ENCODE results near the gene LUC7L. TPM values are rescaled to one million over a fixed set of nuclear protein-coding genes. Genes with fewer than 3 reads are reported as not detected.
"Not testable (repeated sequence)": the region's sequence is repeated elsewhere in the genome, so short reads cannot be mapped to it uniquely, and the experiment has no call there.

The LUC7L gene
- total RNA-seq, 6 experiments from 2014 or later, result 18.9 to 30.2 (median 20.4) TPM

DNA sequence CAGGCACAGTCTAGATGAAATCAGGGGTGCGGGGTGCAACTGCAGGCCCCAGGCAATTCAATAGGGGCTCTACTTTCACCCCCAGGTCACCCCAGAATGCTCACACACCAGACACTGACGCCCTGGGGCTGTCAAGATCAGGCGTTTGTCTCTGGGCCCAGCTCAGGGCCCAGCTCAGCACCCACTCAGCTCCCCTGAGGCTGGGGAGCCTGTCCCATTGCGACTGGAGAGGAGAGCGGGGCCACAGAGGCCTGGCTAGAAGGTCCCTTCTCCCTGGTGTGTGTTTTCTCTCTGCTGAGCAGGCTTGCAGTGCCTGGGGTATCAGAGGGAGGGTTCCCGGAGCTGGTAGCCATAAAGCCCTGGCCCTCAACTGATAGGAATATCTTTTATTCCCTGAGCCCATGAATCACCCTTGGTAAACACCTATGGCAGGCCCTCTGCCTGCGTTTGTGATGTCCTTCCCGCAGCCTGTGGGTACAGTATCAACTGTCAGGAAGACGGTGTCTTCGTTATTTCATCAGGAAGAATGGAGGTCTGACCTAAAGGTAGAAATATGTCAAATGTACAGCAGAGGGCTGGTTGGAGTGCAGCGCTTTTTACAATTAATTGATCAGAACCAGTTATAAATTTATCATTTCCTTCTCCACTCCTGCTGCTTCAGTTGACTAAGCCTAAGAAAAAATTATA lies 51.1 kb downstream of the LUC7L start:
- Histone ChIP-seq H3K9me3 (no peaks in the 10 kb centered on the region), H3K27me3 (peaks cover 0 to 16% of the 10 kb centered on the region in 2 donors), H3K4me3 (no peak overlapping the region), H3K27ac (no peak overlapping the region), H3K4me1 (peaks cover 0 to 16% (median 4%) of the 10 kb centered on the region in 4 donors), H3K36me3 (no peaks in the 10 kb centered on the region)
- DNase-seq (no peak), ATAC-seq (no peak)
- WGBS (ENCODE audit: insufficient coverage, low coverage, low lambda C conversion rate, missing lambda C conversion rate), result 59% methylated on average over 5 of the region's 11 CpGs
- TF ChIP-seq, protein P1, sequence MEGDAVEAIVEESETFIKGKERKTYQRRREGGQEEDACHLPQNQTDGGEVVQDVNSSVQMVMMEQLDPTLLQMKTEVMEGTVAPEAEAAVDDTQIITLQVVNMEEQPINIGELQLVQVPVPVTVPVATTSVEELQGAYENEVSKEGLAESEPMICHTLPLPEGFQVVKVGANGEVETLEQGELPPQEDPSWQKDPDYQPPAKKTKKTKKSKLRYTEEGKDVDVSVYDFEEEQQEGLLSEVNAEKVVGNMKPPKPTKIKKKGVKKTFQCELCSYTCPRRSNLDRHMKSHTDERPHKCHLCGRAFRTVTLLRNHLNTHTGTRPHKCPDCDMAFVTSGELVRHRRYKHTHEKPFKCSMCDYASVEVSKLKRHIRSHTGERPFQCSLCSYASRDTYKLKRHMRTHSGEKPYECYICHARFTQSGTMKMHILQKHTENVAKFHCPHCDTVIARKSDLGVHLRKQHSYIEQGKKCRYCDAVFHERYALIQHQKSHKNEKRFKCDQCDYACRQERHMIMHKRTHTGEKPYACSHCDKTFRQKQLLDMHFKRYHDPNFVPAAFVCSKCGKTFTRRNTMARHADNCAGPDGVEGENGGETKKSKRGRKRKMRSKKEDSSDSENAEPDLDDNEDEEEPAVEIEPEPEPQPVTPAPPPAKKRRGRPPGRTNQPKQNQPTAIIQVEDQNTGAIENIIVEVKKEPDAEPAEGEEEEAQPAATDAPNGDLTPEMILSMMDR (IDR thresholded peaks at IDR 0.05), result no peak
- intact Hi-C loops (cut with DNase I), result no loop called here

DNA sequence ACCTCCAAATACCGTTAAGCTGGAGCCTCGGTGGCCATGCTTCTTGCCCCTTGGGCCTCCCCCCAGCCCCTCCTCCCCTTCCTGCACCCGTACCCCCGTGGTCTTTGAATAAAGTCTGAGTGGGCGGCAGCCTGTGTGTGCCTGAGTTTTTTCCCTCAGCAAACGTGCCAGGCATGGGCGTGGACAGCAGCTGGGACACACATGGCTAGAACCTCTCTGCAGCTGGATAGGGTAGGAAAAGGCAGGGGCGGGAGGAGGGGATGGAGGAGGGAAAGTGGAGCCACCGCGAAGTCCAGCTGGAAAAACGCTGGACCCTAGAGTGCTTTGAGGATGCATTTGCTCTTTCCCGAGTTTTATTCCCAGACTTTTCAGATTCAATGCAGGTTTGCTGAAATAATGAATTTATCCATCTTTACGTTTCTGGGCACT lies 51.8 kb downstream of the LUC7L start:
- H3K9me3 ChIP-seq, result no peaks in the 10 kb centered on the region
- TF ChIP-seq POLR2A (IDR thresholded peaks at IDR 0.05), result no peak
- TF ChIP-seq, protein P1 (IDR thresholded peaks at IDR 0.05), result no peak
- no peak overlapping the region for H3K27ac ChIP-seq
- peaks cover 0 to 16% (median 4%) of the 10 kb centered on the region in 4 donors for H3K4me1 ChIP-seq
- H3K27me3 ChIP-seq, result peaks cover 0 to 16% of the 10 kb centered on the region in 2 donors
- H3K36me3 ChIP-seq, result no peaks in the 10 kb centered on the region
- intact Hi-C loops (cut with DNase I), result no loop called here
- no peak for ATAC-seq
- DNase-seq, result no peak
- WGBS (ENCODE audit: insufficient coverage, low coverage, low lambda C conversion rate, missing lambda C conversion rate), result 5% methylated on average over 8 of the region's 13 CpGs
- no peak overlapping the region for H3K4me3 ChIP-seq

DNA sequence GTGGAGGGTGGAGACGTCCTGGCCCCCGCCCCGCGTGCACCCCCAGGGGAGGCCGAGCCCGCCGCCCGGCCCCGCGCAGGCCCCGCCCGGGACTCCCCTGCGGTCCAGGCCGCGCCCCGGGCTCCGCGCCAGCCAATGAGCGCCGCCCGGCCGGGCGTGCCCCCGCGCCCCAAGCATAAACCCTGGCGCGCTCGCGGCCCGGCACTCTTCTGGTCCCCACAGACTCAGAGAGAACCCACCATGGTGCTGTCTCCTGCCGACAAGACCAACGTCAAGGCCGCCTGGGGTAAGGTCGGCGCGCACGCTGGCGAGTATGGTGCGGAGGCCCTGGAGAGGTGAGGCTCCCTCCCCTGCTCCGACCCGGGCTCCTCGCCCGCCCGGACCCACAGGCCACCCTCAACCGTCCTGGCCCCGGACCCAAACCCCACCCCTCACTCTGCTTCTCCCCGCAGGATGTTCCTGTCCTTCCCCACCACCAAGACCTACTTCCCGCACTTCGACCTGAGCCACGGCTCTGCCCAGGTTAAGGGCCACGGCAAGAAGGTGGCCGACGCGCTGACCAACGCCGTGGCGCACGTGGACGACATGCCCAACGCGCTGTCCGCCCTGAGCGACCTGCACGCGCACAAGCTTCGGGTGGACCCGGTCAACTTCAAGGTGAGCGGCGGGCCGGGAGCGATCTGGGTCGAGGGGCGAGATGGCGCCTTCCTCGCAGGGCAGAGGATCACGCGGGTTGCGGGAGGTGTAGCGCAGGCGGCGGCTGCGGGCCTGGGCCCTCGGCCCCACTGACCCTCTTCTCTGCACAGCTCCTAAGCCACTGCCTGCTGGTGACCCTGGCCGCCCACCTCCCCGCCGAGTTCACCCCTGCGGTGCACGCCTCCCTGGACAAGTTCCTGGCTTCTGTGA lies 52.5 kb downstream of the LUC7L start, which contains the start of gene HBA1:
Gene HBA1, plus strand, starts transcription at position 204 of the 906 bp plus-strand sequence. Its CDS starts 37 bp downstream, at position 241.
- intact Hi-C loops (cut with DNase I); H3K27ac ChIP-seq; H3K36me3 ChIP-seq; ATAC-seq; DNase-seq; H3K4me3 ChIP-seq; H3K9me3 ChIP-seq: not testable (repeated sequence)
- peaks cover 0 to 16% (median 4%) of the 10 kb centered on the region in 4 donors for H3K4me1 ChIP-seq
- H3K27me3 ChIP-seq, result peaks cover 0 to 16% of the 10 kb centered on the region in 2 donors
- WGBS (ENCODE audit: insufficient coverage, low coverage, low lambda C conversion rate, missing lambda C conversion rate), result 0% methylated on average over 10 of the region's 88 CpGs

DNA sequence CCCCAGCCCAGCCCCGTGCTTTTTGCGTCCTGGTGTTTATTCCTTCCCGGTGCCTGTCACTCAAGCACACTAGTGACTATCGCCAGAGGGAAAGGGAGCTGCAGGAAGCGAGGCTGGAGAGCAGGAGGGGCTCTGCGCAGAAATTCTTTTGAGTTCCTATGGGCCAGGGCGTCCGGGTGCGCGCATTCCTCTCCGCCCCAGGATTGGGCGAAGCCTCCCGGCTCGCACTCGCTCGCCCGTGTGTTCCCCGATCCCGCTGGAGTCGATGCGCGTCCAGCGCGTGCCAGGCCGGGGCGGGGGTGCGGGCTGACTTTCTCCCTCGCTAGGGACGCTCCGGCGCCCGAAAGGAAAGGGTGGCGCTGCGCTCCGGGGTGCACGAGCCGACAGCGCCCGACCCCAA lies 53.2 kb downstream of the LUC7L start:
- H3K27ac ChIP-seq; intact Hi-C loops (cut with DNase I); H3K9me3 ChIP-seq; H3K4me3 ChIP-seq; H3K36me3 ChIP-seq; H3K4me1 ChIP-seq; DNase-seq; ATAC-seq: not testable (repeated sequence)
- peaks cover 4 to 16% of the 10 kb centered on the region in 2 donors for H3K27me3 ChIP-seq
- no CpG with 5 or more reads among the region's 39 CpGs for WGBS (ENCODE audit: insufficient coverage, low coverage, low lambda C conversion rate, missing lambda C conversion rate)

DNA sequence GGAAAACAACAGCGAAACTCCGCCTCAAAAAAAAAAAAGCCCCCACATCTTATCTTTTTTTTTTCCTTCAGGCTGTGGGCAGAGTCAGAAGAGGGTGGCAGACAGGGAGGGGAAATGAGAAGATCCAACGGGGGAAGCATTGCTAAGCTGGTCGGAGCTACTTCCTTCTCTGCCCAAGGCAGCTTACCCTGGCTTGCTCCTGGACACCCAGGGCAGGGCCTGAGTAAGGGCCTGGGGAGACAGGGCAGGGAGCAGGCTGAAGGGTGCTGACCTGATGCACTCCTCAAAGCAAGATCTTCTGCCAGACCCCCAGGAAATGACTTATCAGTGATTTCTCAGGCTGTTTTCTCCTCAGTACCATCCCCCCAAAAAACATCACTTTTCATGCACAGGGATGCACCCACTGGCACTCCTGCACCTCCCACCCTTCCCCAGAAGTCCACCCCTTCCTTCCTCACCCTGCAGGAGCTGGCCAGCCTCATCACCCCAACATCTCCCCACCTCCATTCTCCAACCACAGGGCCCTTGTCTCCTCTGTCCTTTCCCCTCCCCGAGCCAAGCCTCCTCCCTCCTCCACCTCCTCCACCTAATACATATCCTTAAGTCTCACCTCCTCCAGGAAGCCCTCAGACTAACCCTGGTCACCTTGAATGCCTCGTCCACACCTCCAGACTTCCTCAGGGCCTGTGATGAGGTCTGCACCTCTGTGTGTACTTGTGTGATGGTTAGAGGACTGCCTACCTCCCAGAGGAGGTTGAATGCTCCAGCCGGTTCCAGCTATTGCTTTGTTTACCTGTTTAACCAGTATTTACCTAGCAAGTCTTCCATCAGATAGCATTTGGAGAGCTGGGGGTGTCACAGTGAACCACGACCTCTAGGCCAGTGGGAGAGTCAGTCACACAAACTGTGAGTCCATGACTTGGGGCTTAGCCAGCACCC lies 54.0 kb downstream of the LUC7L start:
- peak in 1 of 4 donors; percentile 6 for ATAC-seq
- Histone ChIP-seq H3K4me3 (no peak overlapping the region), H3K27me3 (peaks cover 4 to 20% of the 10 kb centered on the region in 2 donors), H3K36me3 (no peaks in the 10 kb centered on the region), H3K9me3 (no peaks in the 10 kb centered on the region), H3K4me1 (peaks cover 0 to 4% (median 0%) of the 10 kb centered on the region in 4 donors), H3K27ac (no peak overlapping the region)
- TF ChIP-seq POLR2A (IDR thresholded peaks at IDR 0.05), result no peak
- TF ChIP-seq, protein P1 (IDR thresholded peaks at IDR 0.05), result no peak
- DNase-seq, result no peak
- intact Hi-C loops (cut with DNase I), result no loop called here
- WGBS (ENCODE audit: insufficient coverage, low coverage, low lambda C conversion rate, missing lambda C conversion rate), result 19% methylated on average over 8 of the region's 8 CpGs

DNA sequence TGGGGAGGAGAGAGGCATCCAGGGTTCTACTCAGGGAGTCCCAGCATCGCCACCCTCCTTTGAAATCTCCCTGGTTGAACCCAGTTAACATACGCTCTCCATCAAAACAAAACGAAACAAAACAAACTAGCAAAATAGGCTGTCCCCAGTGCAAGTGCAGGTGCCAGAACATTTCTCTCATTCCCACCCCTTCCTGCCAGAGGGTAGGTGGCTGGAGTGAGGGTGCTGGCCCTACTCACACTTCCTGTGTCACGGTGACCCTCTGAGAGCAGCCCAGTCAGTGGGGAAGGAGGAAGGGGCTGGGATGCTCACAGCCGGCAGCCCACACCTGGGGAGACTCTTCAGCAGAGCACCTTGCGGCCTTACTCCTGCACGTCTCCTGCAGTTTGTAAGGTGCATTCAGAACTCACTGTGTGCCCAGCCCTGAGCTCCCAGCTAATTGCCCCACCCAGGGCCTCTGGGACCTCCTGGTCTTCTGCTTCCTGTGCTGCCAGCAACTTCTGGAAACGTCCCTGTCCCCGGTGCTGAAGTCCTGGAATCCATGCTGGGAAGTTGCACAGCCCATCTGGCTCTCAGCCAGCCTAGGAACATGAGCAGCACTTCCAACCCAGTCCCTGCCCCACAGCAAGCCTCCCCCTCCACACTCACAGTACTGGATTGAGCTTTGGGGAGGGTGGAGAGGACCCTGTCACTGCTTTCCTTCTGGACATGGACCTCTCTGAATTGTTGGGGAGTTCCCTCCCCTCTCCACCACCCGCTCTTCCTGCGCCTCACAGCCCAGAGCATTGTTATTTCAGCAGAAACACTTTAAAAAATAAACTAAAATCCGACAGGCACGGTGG lies 55.1 kb downstream of the LUC7L start:
- H3K4me1 ChIP-seq; intact Hi-C loops (cut with DNase I); H3K4me3 ChIP-seq; H3K9me3 ChIP-seq; H3K36me3 ChIP-seq; H3K27ac ChIP-seq: not testable (repeated sequence)
- peaks cover 4 to 17% of the 10 kb centered on the region in 2 donors for H3K27me3 ChIP-seq
- peak in 1 of 3 donors; percentile 41 for DNase-seq
- ATAC-seq, result peak in 3 of 4 donors; percentile 28 to 63 (median 41)
- 22% methylated on average over 5 of the region's 13 CpGs for WGBS (ENCODE audit: insufficient coverage, low coverage, low lambda C conversion rate, missing lambda C conversion rate)
